ENCODE data around the gene ANHX. TPM values are rescaled to one million over a fixed set of nuclear protein-coding genes. Genes with fewer than 3 reads are reported as not detected.

The ANHX gene
- total RNA-seq = not detected in 2 replicates

DNA sequence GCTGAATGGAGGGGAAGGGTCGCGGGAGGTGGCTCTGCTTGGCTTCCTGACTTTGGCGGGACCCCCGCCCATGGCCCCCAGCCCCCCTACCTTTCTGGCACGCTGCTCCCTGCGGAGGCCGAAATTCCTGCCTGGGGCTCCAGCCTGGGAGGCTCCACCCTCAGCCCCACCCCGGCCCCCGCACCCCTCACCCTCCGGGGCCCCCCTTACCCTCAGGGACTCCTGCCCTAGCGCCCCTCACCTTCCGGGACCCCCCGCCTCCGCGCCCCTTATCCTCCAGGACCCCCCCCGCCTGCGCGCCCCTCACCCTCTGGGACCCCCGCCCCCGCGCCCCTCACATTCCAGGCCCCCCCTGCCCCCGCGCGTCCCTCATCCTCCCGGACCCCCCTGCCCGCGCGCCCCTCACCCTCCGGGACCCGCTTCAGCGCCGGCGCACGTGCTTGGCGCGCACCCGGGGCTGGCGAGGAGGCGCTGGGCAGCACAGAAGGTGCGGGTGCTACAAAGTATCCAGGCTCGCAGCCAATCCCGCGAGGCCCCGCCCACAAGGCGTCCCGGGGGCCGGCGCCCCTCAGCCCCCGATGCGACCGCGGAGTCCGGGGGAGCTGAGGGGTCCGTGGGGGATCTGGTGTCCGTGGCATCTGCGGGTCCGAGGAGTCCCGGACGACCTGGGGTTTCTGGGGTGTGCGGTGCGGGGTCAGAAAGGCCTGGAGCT is at the start of gene ANHX:
TSS of gene ANHX (minus strand) at position 477 of the 712 bp plus-strand sequence. CDS start 1,521 bp downstream, outside the sequence.

DNA sequence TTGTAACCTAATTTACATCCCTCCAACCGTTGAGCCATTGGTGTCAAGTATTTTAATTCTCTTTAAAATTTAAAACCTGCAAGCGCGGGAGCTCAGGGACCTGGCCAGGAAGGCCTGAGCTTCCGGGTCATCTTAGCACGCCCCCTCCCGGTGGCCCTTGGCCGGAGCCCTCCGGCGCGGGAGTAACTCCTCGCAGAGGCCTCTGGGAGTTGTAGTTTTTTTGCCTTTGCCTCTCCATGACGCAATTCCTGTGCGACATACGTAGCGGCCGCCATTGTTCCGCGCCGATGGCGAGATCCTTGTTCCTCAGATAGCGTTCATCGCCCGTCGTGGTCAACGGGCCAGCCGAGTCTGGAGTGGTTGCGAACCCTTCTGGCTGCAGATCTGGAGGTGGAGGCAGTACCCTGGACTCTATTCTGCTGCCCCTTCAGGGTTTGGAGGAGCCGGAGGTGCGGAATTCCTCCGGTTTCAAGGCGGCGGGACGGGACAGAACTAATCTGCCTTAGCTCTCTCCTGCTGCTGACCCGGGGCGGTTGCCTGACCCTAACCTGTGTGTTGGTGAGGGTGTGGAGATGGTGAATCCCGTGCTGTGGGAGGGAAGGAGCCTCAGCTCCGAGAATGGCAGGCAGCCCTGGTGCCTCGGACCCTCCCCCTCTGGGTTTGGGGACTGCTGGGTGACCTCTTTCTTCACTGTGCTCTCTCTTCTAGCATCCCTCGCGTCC is 54.3 kb downstream of the ANHX start, which contains the start of gene ZNF268:
TSS of gene ZNF268 (plus strand) at position 258 of the 722 bp plus-strand sequence. CDS start 503 bp downstream, outside the sequence.

Other genes with a start within 250 kb of the ANHX start
- gene ZNF26, start 249.5 kb downstream of the ANHX start, total RNA-seq = 10.4 and 12.5 TPM in 2 replicates
- gene ZNF84, start 198.4 kb downstream of the ANHX start, total RNA-seq = 17.2 and 22.6 TPM in 2 replicates
- gene ZNF140, start 155.0 kb downstream of the ANHX start, total RNA-seq = 18.8 and 20.8 TPM in 2 replicates
- 0.32 and 0.76 TPM in 2 replicates for gene ZNF891, start 105.6 kb downstream of the ANHX start, total RNA-seq
- 3.2 and 5.5 TPM in 2 replicates for gene ZNF10, start 105.2 kb downstream of the ANHX start, total RNA-seq
- 26.3 and 36.5 TPM in 2 replicates for gene ZNF268, start 54.4 kb downstream of the ANHX start, total RNA-seq

Measured in epithelial cell of umbilical artery (primary cell).